ENCODE measurements around the gene LLGL2.
A peak's percentile ranks its signal among the peaks of the same experiment; 100 is the strongest.
"Not testable (repeated sequence)": the region's sequence is repeated elsewhere in the genome, so short reads cannot be mapped to it uniquely, and the experiment has no call there.

LLGL2 gene

DNA sequence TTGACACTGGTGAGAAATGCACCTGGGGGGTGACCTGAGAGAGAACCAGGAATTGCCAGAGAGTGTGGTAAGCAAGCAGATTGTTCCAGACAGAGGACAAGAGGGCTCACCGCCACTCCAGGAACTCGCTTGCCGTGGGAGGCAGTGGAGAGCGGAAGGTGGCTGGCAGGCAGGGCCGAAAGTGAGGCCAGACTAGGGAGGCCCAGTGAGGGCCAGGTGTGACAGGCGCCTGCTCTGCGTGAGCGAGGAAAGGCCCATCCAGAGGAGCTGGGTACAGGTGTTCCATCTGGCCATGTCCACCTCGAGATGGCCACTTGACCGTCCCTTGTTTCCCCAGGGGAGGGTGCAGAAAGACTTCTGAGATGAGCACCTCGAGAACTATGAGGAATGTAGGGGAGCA, 50.2 kb downstream of the LLGL2 start:
- H3K4me3 ChIP-seq (ENCODE audit: low read length), result no peak overlapping the region

DNA sequence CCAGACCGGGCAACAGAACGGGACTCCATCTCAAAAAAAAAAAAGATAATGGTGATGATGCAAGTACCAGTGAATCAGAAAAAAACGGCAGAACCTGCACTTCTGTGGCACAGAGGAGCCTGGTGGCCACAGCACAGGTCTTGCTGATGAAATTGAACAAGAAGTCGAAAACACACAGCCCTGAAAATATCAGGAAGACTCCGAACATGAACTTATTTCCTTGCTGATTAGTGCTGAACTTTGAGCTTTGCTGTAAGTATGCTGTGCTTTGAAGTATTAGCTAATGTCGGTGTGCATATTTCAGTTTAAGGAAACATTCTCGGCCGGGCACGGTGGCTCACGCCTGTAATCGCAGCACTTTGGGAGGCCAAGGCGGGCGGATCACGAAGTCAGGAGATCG, 51.2 kb downstream of the LLGL2 start:
- H3K4me3 ChIP-seq (ENCODE audit: low read length), result no peak overlapping the region
- DNase-seq (ENCODE audit: low read depth, low spot score), result no peak

More for the DNA sequence above, 50.2 kb downstream of the LLGL2 start:
- DNase-seq (ENCODE audit: low read depth, low spot score), result no peak

DNA sequence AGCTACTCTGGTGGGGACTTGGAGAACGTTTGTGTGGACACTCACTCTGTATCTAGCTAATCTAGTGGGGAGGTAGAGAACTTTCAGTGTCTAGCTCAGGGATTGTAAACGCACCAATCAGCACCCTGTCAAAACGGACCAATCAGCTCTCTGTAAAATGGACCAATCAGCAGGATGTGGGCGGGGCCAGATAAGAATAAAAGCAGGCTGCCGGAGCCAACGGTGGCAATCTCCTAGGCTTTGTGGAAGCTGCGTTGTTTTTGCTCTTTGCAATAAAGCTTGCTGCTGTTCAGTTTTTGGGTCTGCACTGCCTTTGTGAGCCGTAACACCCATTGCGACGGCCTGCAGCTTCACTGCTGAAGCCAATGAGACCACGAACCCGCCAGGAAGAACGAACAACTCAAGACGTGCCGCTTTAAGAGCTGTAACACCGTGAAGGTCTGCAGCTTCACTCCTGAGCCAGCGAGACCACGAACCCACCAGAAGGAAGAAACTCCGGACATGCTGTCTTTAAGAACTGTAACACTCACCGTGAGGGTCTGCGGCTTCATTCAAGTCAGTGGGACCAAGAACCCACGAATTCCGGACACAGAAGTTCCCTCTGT, 55.7 kb downstream of the LLGL2 start:
- not testable (repeated sequence) for H3K4me3 ChIP-seq (ENCODE audit: low read length); DNase-seq (ENCODE audit: low read depth, low spot score)

DNA sequence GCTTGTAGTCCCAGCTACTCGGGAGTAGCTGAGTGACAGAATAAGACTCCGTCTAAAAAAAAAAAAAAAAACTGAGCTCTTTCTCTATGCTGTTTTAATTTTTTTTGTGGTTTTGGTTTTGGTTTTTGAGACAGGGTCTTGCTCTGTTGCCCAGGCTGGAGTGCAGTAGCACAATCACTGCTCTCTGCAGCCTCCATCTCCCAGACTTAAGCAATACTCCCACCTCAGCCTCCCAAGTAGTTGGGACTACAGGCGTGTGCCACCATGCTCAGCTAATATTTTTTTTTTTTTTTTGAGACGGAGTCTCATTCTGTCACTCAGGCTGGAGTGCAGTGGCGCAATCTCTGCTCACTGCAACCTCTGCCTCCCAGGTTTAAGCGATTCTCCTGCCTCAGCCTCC, 57.7 kb downstream of the LLGL2 start:
- H3K4me3 ChIP-seq (ENCODE audit: low read length); DNase-seq (ENCODE audit: low read depth, low spot score): not testable (repeated sequence)

DNA sequence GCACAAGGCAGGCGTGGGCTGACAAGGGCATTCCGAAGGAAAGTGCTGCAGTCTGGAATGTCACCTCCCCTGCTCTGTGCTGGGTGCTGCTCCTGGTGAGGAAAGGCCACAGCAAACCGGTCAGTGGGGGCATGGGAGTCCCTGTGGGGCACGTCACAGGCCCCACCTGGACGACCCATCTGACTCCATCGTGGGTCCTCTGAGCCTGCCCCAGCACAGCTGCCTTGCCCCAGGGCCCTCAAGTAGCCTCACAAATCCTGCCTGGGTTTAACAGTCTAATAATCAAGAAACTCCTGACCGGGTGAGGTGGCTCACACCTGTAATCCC, 59.3 kb downstream of the LLGL2 start:
- DNase-seq (ENCODE audit: low read depth, low spot score), result no peak
- no peak overlapping the region for H3K4me3 ChIP-seq (ENCODE audit: low read length)

DNA sequence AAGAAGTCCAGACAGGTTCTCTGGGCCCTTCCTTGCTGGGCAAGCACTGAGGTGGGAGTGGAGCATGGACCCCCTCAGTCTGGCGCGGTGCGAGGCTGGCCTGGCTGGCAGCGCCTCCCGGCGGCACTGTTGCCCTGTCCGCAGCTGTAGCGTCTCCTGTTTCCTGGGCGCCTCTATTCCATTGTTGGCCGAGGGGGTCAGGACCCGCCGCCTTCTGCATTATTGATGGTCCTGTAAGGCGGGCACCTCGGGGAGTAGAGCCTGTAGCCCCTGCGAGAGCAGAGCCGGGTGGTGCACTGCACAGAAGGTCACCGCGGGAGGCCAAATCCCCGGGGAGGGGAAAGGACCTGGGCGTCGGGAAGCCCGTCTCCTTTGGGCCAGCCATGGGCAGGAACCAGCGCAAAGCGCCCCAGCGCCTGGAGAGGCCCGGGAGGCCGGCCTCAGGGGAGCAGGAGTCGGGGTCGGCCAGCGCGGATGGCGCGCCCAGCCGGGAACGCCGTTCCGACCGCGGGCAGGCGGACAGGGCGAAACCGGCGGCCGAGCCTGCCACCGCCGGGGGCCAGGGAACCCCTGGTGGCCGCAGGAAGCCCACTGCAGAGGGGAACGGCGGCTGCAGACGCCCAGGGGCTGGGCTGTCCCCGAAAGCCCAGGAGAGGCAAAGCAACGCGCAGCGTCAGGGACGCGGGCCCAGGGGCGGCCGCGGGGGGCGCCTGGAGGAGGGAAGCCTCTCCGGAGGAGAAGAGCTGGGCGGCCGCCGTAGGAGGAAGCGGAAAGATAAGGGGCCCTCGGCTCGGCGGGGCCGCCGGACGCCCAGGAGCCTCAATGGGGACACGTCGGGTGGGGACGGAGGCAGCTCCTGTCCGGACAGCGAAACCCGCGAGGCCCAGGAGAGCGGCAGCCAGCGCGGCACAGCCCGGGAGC, 62.4 kb downstream of the LLGL2 start, which contains the start of gene MYO15B:
Gene MYO15B, plus strand, starts transcription at position 126 of the 921 bp plus-strand sequence. Its CDS starts 258 bp downstream, at position 384.
- DNase-seq (ENCODE audit: low read depth, low spot score), result peak; percentile 46
- peak within 1 kb of the TSS; percentile 61 for H3K4me3 ChIP-seq (ENCODE audit: low read length)

DNA sequence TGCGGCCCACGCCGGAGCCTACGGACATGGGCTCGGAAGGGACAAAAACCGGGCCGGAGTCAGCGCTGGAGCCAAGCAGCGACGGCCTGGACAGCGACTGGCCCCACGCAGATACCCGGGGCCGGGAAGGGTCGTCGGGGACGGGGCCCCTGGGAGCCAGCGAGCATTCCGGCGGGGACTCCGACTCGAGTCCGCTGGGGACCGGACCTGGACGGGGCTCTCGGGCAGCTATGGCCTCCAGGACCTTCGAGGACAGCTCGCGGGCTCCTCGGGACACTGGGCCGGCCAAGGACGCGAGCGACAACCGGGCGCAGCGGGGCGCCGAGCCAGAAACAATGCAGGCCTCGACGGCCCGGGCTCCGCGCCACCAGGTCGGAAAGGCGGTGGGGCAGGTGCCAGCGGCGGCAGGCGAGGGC, 63.1 kb downstream of the LLGL2 start:
- DNase-seq (ENCODE audit: low read depth, low spot score), result no peak
- H3K4me3 ChIP-seq (ENCODE audit: low read length), result peak overlapping the region; percentile 61

DNA sequence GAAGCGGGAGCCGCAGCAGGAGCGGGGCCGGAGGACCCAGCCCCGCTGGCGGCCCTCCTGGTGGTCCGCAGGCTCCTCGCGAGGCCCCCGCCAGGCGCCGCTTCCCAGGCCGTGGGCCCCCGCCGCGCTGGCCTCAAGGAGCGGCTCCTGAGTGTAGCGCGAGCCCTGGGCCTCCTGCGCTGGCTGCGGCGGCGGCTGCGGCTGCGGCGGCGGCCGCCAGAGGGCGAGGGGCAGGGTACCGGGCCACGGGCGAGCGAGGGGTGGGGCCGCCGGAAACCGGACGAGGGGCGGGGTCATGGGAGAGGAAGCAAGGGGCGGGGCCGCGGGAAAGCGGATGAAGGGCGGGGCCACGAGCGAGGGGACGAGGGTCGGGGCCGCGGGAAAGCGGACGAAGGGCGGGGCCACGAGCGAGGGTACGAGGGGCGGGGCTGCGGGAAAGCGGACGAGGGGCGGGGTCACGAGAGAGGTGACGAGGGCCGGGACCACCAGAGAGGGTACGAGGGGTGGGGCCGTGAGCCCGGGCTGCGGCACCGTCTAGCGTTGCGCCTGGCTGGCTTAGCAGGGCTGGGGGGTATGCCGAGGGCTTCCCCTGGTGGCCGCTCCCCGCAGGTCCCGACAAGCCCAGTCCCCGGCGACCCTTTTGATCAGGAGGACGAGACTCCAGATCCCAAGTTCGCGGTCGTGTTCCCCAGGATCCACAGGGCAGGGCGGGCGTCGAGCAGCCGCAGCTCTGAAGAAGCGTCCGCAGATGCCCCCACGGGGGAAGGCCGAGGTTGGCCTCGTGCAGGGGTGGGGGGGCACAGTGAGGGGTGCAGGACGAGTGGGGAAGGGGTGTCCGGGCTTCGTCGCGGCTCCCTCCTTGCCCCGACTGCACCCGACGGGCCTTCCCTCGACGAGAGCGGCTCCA, 63.8 kb downstream of the LLGL2 start:
- H3K4me3 ChIP-seq (ENCODE audit: low read length), result peak overlapping the region; percentile 61
- DNase-seq (ENCODE audit: low read depth, low spot score), result peak; percentile 83

DNA sequence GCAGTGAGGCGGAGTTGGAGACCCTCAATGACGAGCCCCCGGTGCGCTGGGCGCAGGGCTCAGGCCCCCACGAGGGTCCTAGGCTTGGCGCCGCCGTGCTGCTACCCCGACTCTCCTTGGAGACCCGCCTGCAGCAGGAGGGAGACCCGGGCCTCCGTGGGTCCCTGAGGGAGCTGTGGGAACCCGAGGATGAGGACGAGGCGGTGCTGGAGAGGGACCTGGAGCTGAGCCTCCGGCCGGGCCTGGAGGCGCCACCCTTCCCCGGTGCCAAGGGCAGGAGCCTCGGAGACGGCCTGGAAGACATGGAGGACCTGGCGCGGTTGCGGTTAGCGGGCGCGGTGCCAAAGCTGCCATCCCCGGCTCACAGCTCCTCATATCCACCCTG, 64.4 kb downstream of the LLGL2 start:
- H3K4me3 ChIP-seq (ENCODE audit: low read length), result peak overlapping the region; percentile 48
- no peak for DNase-seq (ENCODE audit: low read depth, low spot score)

DNA sequence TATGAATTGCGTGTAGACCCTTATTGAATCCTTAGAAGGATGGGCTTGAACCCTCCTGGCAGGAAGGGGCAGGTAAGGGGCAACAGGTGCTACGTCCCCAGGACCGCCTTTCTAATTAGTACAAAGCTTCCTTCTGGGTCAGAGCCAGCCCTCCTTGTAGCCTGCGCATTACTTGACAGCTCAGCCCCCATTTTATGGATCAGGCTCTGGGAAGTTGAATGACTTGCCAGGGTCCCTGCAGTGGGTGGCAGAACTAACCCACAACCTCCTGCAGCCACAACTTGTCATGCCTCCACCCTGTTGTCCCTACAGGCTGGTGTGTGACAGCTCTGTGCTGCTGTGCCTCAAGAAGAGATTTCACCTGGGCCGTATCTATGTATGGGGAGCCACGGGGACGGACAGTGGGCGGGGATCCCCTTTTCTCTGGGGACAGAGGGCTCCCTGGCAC, 64.8 kb downstream of the LLGL2 start:
- H3K4me3 ChIP-seq (ENCODE audit: low read length), result no peak overlapping the region

DNA sequence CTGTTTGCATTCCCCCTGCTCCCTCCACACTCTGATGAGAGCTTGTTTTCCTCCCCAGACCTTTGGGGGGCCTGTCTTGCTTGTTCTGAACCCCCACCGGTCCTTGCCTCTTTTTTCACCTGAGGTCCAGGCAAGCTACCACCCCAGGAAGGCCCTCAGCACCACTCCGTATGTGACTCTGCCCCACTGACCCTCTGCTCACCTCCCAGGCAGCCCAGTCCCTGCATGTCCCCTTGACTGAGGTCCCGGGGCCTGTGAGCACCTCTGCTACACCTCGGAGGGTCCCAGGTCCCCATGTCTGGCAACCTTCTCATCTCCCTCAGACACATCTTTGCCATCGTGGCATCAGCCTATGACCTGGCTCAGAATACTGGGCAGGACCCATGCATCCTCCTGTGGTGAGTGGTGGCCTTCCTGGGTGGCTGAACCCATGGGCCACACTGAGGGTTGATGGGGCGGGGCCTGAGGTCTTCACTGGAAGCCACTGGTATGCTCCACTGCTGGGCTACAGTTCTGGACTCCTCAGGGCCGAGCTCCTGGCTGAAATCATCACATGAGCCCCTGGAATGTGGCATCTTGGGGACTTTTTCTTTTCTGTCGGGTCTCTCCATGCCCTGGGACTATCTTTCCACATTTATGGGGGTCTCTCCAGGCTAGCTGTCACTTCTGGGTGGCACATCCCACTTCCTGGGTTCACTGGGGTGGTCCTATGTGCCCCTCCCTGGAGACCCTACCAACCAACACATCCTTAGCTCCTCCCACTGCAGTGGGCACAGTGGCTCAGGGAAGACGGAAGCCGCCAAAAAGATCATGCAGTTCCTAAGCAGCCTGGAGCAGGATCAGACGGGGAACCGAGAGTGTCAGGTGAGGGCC, 65.6 kb downstream of the LLGL2 start:
- no peak for DNase-seq (ENCODE audit: low read depth, low spot score)
- H3K4me3 ChIP-seq (ENCODE audit: low read length), result no peak overlapping the region

More for the DNA sequence above, 64.8 kb downstream of the LLGL2 start:
- no peak for DNase-seq (ENCODE audit: low read depth, low spot score)

DNA sequence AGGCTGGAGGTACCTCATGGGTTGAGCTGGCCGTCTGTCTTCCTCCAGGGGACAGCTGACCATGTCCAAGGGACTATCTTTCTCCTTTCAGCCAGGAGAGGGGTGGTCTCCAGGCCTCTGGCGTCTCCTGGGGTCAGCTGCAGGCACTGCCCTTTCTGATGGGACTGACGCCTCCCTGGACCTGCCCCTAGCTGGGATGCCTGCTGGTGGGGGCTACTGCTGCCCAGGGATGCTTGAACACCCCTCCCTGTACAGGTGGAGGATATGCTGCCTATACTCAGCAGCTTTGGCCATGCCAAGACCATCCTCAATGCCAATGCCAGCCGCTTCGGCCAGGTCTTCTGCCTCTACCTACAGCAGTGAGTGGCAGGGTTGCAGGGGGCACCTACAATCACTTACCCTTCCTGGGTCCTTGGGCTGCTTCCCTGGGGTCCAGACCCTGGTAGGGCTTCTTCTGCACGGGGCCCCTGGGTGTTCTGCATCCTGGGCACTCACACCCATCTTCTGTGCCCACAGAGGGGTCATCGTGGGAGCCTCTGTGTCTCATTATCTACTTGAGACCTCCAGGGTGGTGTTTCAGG, 66.3 kb downstream of the LLGL2 start:
- no peak overlapping the region for H3K4me3 ChIP-seq (ENCODE audit: low read length)
- DNase-seq (ENCODE audit: low read depth, low spot score), result no peak

DNA sequence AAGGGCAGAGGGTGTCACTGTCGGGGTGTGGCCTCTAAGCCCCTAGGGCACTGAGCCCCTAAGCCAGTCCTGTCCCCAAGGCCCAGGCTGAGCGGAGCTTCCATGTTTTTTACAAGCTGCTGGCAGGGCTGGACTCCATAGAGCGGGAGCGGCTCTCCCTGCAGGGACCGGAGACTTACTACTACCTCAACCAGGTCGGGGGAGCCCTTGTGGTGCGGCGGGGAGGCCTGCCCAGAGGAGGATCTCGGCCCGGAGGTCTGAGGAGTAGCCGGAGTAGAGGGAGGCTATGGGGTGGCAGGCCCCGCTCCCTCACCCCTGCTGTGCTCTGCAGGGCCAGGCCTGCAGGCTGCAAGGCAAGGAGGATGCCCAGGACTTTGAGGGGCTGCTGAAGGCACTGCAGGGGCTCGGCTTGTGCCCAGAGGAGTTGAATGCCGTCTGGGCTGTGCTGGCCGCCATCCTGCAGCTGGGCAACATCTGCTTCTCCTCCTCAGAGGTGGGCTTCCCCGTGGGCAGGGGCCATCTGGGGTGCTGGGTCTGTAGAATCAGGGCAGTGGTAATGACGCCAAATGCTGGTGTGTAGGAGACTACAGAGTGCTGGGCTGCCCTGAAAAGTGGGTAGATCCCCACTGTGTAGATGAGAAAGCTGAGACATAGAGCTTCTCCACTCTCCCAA, 67.0 kb downstream of the LLGL2 start:
- DNase-seq (ENCODE audit: low read depth, low spot score), result no peak
- H3K4me3 ChIP-seq (ENCODE audit: low read length), result no peak overlapping the region

DNA sequence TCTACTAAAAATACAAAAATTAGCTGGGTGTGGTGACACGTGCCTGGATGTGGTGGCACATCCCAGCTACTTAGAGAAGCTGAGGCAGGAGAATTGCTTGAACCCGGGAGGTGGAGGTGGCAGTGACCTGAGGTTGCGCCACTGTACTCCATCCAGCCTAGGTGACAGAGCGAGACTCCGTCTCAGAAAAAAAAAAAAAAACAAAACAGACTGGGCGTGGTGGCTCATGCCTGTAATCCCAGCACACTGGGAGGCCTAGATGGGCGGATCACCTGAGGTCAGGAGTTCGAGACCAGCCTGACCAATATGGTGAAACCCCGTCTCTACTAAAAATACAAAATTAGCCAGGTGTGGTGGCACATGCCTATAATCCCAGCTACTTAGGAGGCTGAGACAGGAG, 67.9 kb downstream of the LLGL2 start:
- H3K4me3 ChIP-seq (ENCODE audit: low read length); DNase-seq (ENCODE audit: low read depth, low spot score): not testable (repeated sequence)

DNA sequence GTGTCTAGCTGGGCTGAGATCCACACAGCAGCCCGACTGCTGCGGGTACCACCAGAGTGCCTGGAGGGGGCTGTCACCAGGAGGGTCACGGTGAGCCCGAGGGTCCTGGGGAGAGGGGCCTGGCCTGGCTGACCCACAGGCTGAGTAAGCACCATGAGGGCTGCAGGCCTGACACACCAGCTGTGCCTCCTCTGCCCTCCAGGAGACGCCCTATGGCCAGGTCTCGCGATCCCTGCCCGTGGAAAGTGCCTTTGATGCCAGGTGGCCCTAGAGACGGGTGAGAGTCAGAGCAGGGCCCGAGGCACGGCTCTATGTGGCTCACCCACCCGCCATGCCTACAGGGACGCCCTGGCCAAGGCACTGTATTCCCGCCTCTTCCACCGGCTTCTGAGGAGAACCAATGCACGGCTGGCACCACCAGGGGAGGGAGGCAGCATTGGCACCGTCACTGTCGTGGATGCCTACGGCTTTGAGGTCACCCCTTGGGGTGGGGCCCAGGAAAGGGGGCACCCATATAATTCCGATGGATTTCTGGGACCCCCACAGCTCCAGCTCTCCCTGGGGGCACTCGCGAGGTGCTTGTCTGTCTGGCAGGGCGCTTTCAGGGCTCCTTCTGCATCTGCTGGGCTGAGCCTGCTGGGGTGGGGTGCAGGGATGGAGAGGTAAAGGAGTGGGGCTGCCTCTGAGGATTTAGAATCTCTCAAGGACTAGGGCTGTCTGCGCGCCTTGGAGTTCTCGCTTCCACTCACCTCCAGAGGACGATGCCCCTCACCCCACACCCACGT, 69.2 kb downstream of the LLGL2 start:
- no peak overlapping the region for H3K4me3 ChIP-seq (ENCODE audit: low read length)
- no peak for DNase-seq (ENCODE audit: low read depth, low spot score)

DNA sequence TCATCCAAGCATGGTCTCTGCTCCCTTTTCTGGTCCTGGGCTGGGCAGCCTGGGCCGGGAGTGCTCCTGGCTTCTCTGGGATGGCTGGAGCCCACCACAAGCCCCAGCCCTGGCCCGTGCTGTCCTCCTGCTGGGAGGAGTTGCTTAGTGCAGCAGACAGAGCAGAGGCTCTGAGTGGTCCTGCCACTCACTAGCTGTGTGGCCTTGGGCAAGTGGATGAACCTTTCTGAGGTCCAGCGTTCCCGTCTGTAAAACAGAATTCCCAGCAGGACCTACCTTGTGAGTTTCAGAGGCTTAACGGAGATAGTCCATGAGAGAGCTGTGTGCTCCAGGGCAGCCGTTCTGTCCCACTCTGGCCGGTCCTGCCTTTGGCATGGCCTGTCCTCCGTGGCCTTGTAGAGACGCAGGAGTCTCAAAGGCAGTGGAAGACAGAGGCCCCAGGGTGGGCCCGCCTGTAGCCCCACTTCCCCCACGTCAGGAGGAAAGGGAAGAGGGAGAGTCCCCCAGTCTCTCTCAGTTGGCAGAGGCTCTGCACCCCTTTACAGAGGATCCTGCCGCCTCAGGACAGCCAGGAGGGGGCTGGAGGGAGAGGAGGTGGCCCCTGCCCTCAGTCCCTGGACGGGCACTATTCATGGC, 69.9 kb downstream of the LLGL2 start:
- H3K4me3 ChIP-seq (ENCODE audit: low read length), result no peak overlapping the region
- no peak for DNase-seq (ENCODE audit: low read depth, low spot score)

DNA sequence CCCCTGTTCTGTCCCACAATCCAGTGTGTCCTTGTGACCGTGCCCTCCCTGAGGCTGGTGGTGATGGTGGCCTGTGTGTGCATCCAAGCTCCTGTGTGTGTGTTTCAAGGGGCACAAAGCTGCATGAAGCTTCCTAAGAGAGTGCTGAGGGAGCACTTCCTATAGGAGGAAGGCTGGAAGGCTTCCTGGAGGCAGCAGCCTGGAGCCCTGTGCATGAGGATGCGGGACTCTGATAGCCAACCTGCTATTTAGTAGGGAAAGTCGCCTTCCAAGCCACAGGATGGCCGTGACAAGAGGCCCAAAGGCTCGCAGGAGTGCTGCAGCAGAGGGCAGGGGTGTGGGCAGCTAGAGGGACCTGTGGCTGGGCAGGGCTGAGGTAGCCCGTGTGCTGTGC, 70.4 kb downstream of the LLGL2 start:
- DNase-seq (ENCODE audit: low read depth, low spot score), result no peak
- H3K4me3 ChIP-seq (ENCODE audit: low read length), result no peak overlapping the region

All from Jurkat, Clone E6-1 (cell line).